Neural progenitor cell (in vitro differentiated cells): ENCODE measurements around the gene PPL.

ENCODE experiments used
- CTCF ChIP-seq: fragments of 200-600 bp; sonication (generic); IDR thresholded peaks from 2 replicates; pipeline ENCODE4 v1.5.1; 2017; ENCODE audit warnings: antibody characterized with exemption, mild to moderate bottlenecking
- EZH2 ChIP-seq: fragments of 200-600 bp; sonication (generic); IDR thresholded peaks from 2 replicates; pipeline ENCODE4 v1.6.1; 2017; ENCODE audit warnings: antibody characterized with exemption, mild to moderate bottlenecking, moderate library complexity

GRCh38 chr16:4937782-4938682 lies 1.1 kb upstream of the PPL start:
- TF ChIP-seq CTCF (no peak), EZH2 (no peak)
